Kidney (tissue), 14 donors: ENCODE results near the gene FBXL7. TPM values are rescaled to one million over a fixed set of nuclear protein-coding genes. Genes with fewer than 3 reads are reported as not detected.

Experiments used
- DNase-seq, 5 donors: peaks; one replicate each; pipeline ENCODE4 v3.0.0-alpha.2; 2013 to 2020
- FAIRE-seq: peaks from 2 replicates; lab custom pipeline; 2012; peaks lifted over from hg19 to GRCh38; lab: Jason Lieb, UNC
- H3K27ac ChIP-seq, 2 donors: one replicate each; pipeline ENCODE4 v1.7.0; 2013; ENCODE audit warnings: low read depth in 2 of 2, low read length in 2 of 2, inconsistent platforms in 1 of 2
- H3K27me3 ChIP-seq: one replicate; pipeline ENCODE4 v1.7.1; 2013; ENCODE audit warnings: low read length, inconsistent platforms; ENCODE audit not compliant: control insufficient read depth, insufficient read depth
- H3K36me3 ChIP-seq, 3 donors: one replicate each; pipeline versions ENCODE4 v1.7.0 to v1.7.1; 2013; ENCODE audit warnings: low read length in 3 of 3, control low read depth in 1 of 3, inconsistent platforms in 1 of 3; ENCODE audit not compliant: insufficient read depth in 3 of 3, control insufficient read depth in 2 of 3
- H3K4me1 ChIP-seq, 3 donors: one replicate each; pipeline versions ENCODE4 v1.7.0 to v1.7.1; 2013; ENCODE audit warnings: low read length in 3 of 3, inconsistent platforms in 1 of 3, low read depth in 1 of 3; ENCODE audit not compliant: control insufficient read depth in 2 of 3, insufficient read depth in 2 of 3
- H3K4me3 ChIP-seq, 3 donors: one replicate each; pipeline versions ENCODE4 v1.7.0 to v1.8.1; 2013; ENCODE audit warnings: low read length in 3 of 3, control low read depth in 1 of 3, inconsistent platforms in 1 of 3
- H3K9ac ChIP-seq, 3 donors: one replicate each; pipeline versions ENCODE4 v1.7.0 to v1.7.1; 2013; ENCODE audit warnings: low read length in 3 of 3, control low read depth in 1 of 3, inconsistent platforms in 1 of 3
- H3K9me3 ChIP-seq, 3 donors: one replicate each; pipeline versions ENCODE4 v1.7.0 to v1.7.1; 2013; ENCODE audit warnings: low read length in 3 of 3, control low read depth in 1 of 3, inconsistent platforms in 1 of 3; ENCODE audit not compliant: control insufficient read depth in 2 of 3, insufficient read depth in 1 of 3
- CTCF ChIP-seq: IDR thresholded peaks from 3 replicates; pipeline ENCODE4 v1.5.1; 2012; ENCODE audit warnings: mild to moderate bottlenecking, moderate library complexity, borderline replicate concordance; ENCODE audit not compliant: insufficient read depth; ENCODE audit errors: extremely low read depth
- intact Hi-C: fragments of 100-400 bp; cut with DNase I; formaldehyde crosslinking; loops from one replicate; pipeline ENCODE4 v1.11.1; 2022
- microRNA-seq: library from miRNA; unstranded; fragments of <30 nt; microRNA quantifications from one replicate; pipeline ENCODE4 v1.2.0, GENCODE V29; 2020
- polyA plus RNA-seq: library from polyadenylated mRNA; stranded (reverse); fragments of 350-450 nt; fragmentation: Illumina TruSeq; extraction: RNeasy Lipid Tissue Mini Kit (QIAGEN cat#74804); gene quantifications from one replicate; pipeline ENCODE4 v1.2.3, GENCODE V29; 2014; ENCODE audit warnings: low read depth, low replicate concordance; ENCODE audit not compliant: insufficient read depth
- total RNA-seq: library from RNA; stranded (reverse); fragmentation: NEBNext Ultra II Directional; extraction: Animal tissue kit (Norgen Biotek cat#: 25700); gene quantifications from one replicate; pipeline ENCODE4 v1.2.1, GENCODE V29; 2021
- donor health status: control.
- donor health status: control.
- donor health status: control.
- donor health status: control.
- donor health status: control.
- donor health status: DM: yes; HTN: yes; CAD: no.
- donor health status: Normal renal cell carcinoma (clear cell type).

Gene FBXL7
- total and polyA plus RNA-seq, 2 donors from 2014 or later = 3.9 to 6.1 TPM

- Histone ChIP-seq H3K4me3 (no peak overlapping the region), H3K9me3 (no peaks in the 10 kb centered on the region), H3K4me1 (no peaks in the 10 kb centered on the region), H3K36me3 (no peaks in the 10 kb centered on the region), H3K27ac (no peak overlapping the region), H3K27me3 (no peaks in the 10 kb centered on the region), H3K9ac (no peak overlapping the region)
- DNase-seq (no peak), FAIRE-seq (no peak)
- intact Hi-C loops = no loop called here
- no peak for TF ChIP-seq CTCF
Observed at GRCh38 chr5:15980835-15981234, 480.9 kb downstream of the FBXL7 start.

- Histone ChIP-seq H3K4me1 (no peaks in the 10 kb centered on the region), H3K4me3 (no peak overlapping the region), H3K27me3 (no peaks in the 10 kb centered on the region), H3K36me3 (no peaks in the 10 kb centered on the region), H3K9ac (no peak overlapping the region), H3K9me3 (no peaks in the 10 kb centered on the region), H3K27ac (no peak overlapping the region)
- no peak for FAIRE-seq
- intact Hi-C loops = no loop called here
- no peak for DNase-seq
- TF ChIP-seq CTCF = no peak
Observed at GRCh38 chr5:15983392-15983791, 483.4 kb downstream of the FBXL7 start.

Small RNAs within 50 kb of the gene (microRNA-seq; reads per million reads assigned to microRNA genes)
- 34.2 reads per million, percentile 39 among the genes with 10 or more reads in this experiment for gene MIR887
